GM21447 (cell line): ENCODE measurements around the gene EHHADH.

Experiments used
- ATAC-seq: cut with Tn5 transposase; IDR thresholded peaks from one replicate; pipeline ENCODE4 v1.9.1; 2021; ENCODE audit not compliant: unreplicated experiment

Gene EHHADH

GRCh38 chr3:185253645-185254410, at the start of gene EHHADH:
EHHADH (minus strand) TSS chr3:185254049; CDS start chr3:185254022, 27 bp downstream.
- ATAC-seq: peak; percentile 72

DNA sequence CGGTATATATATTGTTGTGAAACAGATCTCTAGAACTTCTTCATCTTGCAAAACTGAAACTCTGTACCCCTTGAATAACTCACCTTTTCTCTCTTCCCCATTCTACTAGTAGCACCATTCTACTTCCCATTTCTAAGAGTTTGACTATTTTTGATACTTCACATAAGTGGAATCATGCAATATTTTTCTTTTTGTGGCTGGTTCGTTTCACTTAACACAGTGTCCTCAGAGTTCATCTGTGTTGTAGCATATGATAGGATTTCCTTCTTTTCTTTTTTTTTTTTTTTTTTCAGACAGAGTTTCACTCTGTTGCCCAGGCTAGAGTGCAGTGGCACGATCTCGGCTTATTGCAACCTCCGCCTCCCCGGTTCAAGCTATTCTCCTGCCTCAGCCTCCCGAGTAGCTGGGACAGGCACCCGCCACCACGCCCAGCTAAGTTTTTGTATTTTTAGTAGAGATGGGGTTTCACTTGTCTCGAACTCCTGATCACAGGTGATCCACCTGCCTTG, 46.1 kb upstream of the EHHADH start:
- ATAC-seq: peak; percentile 88

DNA sequence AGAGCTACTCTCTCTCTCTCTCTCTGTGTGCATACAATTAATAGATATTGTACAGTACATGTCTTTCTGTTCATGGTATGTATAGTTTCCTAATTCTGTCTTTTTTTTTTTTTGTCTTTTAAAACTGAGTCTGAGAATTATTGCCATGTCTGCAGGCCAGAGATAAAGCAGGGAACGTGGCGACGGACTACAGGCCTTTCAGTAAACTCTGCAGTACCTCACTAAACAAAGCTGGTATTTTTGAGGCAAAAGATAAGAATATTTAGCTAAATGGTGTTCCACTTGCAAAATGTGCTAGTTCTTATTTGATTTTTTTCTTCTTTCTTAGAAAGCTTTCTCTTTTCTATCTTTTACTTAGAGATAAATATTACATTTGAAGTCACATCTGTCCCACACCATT, 44.0 kb upstream of the EHHADH start:
- ATAC-seq: no peak

- ATAC-seq: no peak
These were observed 38.4 kb upstream of the EHHADH start for GRCh38 chr3:185292238-185292637.

DNA sequence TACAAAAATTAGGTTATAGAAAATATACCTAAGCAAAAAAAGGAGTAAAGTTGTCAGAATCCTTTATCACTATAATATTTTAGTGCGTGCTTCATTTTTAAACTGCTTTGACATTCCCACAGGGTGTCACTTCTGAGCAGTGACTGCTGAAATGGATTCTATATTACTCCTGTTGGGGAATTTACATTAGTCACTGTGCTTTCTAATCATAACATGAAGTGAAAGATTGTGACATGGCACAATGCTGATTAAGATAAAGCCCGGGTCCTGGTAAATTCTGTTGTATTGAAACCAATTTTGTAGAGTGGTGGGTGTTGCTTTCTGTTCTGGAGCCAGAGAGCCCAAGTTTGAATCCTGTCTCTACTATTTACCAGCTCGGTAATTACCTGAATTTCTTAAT, 36.4 kb upstream of the EHHADH start:
- ATAC-seq: no peak

DNA sequence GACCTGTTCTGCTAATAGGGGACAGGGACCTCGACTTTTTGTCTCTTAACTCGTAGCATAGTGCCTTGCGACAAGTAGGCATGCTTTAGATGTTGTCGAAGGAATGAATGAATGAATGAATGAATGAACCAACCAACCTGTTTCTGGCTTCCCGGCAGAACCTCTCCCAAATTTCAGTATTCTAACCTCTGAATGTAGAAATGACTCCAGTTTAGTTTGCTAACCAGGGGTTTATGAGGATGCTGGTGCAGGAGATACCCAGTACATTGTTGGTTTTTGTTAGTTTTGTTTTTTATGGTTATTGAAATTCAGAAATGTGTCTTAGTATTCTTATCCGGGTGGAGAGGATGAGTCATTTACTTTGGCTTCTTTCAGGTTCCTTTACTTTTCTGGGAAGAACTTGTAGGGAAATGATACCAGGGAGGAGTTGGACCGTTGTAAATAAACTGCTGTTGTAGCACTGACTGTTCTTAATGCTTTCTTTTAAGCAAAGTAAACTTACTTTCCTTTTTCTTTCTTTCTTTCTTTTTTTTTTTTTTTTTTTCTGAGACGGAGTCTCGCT, 29.6 kb upstream of the EHHADH start:
- no peak for ATAC-seq

- peak; percentile 100 for ATAC-seq
These were observed 29.0 kb upstream of the EHHADH start for GRCh38 chr3:185282696-185283373.

DNA sequence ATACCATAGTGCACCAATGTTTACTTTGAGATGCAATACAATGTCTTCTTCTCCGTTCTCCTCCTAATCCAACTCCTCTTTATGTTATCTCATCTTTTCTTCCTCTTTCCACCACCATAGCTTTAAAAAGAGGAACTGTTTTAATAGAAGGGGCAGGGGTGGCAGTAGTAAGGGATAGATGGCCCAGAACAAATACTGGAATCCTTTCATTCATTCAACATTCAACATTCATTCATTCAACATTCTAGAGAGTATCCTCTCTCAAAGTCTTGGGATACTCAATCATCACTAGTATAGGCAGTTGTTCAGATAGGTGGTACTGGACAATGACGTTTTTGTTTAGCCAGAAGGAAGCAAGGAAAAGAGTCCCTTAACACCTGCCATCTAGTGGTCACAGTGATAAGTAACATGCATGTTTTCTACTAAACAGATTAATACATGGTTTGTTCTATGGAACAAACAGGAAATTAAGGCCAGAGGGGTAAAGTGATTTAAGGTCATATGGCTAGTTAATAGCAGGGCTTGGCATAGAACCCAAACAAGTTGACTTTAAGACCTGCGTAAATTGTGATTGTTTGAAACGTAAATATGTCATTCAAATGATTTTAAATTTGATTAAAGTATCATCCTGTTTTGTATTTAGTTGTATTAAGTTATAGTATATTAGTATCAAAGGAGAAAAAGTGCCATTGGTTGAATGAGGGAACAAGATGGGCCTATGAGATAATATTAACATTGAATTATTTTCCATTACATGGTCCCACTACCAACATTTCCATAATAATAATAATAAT, 26.9 kb upstream of the EHHADH start:
- no peak for ATAC-seq

GRCh38 chr3:185279587-185280138, 25.8 kb upstream of the EHHADH start:
- no peak for ATAC-seq

- no peak for ATAC-seq
These were observed 22.6 kb upstream of the EHHADH start for GRCh38 chr3:185276415-185276814.

DNA sequence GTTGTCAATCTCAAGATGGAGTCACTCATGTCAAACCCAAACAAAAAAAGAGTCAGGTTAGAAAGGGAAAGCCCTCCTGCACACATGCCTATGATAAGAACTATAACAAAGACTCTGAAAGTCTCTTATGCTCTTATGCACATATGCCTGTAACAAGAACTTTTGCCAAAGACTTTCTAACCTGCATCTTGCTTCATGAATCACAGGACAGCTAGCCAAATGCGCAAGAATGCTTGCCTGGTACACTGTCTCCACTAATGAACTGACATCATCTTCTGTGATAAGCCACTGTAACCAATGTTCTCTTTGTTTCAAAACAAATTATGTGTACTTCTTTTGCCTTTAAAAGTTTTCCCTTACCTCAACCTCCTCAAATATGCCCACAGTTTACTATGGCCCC, 18.2 kb upstream of the EHHADH start:
- ATAC-seq: no peak

GRCh38 chr3:185270956-185271332, 17.1 kb upstream of the EHHADH start:
- ATAC-seq: no peak

DNA sequence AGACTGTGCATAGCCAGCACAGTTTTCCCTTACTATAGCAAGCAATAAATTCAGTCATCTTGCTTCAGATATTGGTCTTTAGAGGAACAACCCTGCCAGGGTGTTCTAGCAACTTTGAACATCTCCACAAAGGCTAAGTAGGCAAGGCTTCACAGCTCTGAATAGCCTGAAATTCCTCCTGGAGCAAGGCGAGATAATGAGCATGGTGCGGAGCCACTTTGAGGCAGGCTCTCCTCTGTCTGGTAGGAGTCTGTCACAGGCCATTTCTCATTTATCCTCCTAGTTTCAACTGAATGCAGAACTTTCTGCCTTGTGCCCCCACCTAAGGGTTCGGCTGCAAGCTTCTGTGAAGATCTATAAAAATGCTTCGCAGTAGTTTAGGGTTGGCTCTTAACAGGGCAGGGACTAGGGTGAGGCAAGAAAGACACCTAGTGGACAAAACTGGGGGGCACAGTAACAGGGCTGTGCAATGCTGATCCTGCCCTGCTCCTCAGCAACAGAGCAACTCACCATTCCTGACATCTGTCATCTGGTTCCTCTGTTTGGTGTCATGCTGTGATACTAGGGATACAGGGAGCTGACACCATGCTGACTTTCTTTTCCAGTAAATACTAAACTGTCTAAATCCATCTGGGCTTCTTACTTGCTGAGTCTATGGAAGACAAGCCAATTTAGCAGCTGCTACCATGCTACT, 16.6 kb upstream of the EHHADH start:
- no peak for ATAC-seq

DNA sequence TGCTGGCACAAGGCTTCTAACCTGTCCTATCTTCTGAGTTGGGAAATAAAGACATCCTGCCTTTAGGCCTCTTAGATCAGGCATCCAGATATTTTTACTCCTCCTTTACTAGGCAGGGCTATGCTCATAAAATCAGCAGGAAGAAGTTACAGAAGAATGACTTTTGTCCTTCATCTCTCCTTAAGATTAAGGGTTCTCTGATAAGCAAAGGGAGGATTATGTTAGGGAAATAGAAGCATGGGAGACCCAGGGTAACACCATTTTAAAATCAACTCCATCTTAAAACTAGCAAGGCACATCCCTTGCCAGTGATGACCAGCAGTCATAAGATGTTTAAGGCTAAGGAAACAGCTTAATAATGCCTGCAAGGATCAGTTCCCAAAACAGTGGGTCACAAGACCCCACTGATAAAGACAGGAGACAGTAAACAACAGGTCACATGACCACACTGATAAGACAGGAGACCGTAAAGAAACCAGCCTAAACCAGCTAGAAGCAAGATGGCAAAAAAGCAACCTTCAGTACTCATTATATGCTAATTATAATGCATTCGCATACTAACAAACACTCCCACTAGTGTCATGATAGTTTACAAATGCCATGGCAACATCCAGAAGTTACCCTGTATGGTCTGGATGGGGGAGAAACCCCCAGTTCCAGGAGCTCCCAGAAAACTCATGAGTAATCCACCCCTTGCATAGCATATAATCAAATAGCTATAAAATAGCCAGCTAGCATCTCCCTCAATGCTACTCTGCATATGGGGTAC, 14.5 kb upstream of the EHHADH start:
- ATAC-seq: no peak

GRCh38 chr3:185267193-185267592, 13.3 kb upstream of the EHHADH start:
- no peak for ATAC-seq

- no peak for ATAC-seq
These were observed 11.2 kb upstream of the EHHADH start for GRCh38 chr3:185264849-185265553.

DNA sequence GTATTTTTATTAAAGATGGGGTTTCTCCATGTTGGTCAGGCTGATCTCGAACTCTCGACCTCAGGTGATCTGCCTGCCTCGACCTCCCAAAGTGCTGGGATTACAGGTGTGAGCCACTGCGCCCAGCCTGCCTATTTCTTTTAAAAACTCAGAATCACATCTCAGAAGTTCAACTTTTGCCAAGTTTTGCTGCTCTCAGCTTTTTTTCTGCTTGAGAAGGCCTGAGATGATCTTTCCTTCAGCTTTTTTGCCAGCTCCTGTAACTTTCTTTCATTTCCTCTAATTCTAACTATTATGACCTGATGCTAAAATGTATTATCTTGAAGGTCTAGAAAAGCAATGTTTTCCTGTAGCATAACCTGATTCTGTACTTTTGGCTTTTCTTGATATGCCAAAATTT, 9.6 kb upstream of the EHHADH start:
- ATAC-seq: no peak

- no peak for ATAC-seq
These were observed 3.5 kb upstream of the EHHADH start for GRCh38 chr3:185257334-185257733.

DNA sequence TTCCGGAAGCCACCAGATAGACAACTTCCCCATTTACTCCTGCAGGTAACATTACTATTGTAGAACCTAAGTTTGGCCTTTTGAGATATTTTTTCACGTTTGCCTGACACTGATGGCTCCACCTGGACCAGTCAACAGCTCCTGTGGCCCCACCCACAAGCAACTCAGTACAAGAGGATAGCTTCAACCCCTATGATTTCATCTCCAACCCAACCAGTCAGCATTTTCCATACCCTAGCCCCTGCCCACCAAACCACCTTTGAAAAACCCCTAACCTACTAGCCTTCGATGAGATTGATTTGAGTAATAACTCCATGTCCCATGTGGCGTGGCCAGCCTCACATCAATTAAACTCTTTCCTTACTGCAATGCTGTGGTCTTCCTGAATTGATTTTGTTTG, 950 bp upstream of the EHHADH start:
- ATAC-seq: no peak
